ENCODE measurements around the gene MORN1. TPM values are rescaled to one million over a fixed set of nuclear protein-coding genes. Genes with fewer than 3 reads are reported as not detected.

The MORN1 gene
- total RNA-seq, 2 experiments from 2014 or later, result 5.9 to 6.6 TPM

GRCh38 chr1:2318314-2319278, 72.8 kb downstream of the MORN1 start:
- POLR2A ChIA-PET, result interaction anchor here (1.0 kb wide), 1 partner anchor 17 kb away, joined by 3 read pairs; no protein-coding TSS in a partner anchor
- ATAC-seq (no peak), DNase-seq (peak; percentile 25)
- Mint-ChIP-seq H3K27me3 (no peaks in the 10 kb centered on the region), H3K4me1 (ENCODE audit: low read depth) (peaks cover 9% of the 10 kb centered on the region), H3K9me3 (no peaks in the 10 kb centered on the region), H3K36me3 (ENCODE audit: low read depth) (no peaks in the 10 kb centered on the region), H3K27ac (no peak overlapping the region), H3K4me3 (no peak overlapping the region)
- intact Hi-C loops (cut with micrococcal nuclease), result no loop called here
- no peak for TF ChIP-seq CTCF (IDR thresholded peaks at IDR 0.05)
- CTCF ChIA-PET, result interaction anchor here (2.0 kb wide), 1 partner anchor 123 kb away, joined by 8 read pairs; the partner anchor contains the start of gene FAAP20

GRCh38 chr1:2317230-2318065, 73.9 kb downstream of the MORN1 start:
- H3K4me1 Mint-ChIP-seq (ENCODE audit: low read depth), result peaks cover 17% of the 10 kb centered on the region

GRCh38 chr1:2316451-2316961, 74.8 kb downstream of the MORN1 start:
- no peak for ATAC-seq
- no peak overlapping the region for H3K4me3 Mint-ChIP-seq
- no peak for DNase-seq
- TF ChIP-seq CTCF (IDR thresholded peaks at IDR 0.05), result no peak
- H3K9me3 Mint-ChIP-seq, result no peaks in the 10 kb centered on the region
- CTCF ChIA-PET, result interaction anchor here (1.4 to 2.6 kb wide), 3 partner anchors 82 to 121 kb away, joined by 5 to 18 read pairs (median 7); partner anchors contain the start of gene FAAP20
- H3K36me3 Mint-ChIP-seq (ENCODE audit: low read depth), result no peaks in the 10 kb centered on the region
- POLR2A ChIA-PET, result interaction anchor here (0.8 to 2.6 kb wide), 5 partner anchors 15 to 89 kb away, joined by 3 to 10 read pairs (median 5); no protein-coding TSS in a partner anchor
- H3K4me1 Mint-ChIP-seq (ENCODE audit: low read depth), result peaks cover 20% of the 10 kb centered on the region
- intact Hi-C loops (cut with micrococcal nuclease), result no loop called here
- no peak overlapping the region for H3K27ac Mint-ChIP-seq
- no peaks in the 10 kb centered on the region for H3K27me3 Mint-ChIP-seq

More at GRCh38 chr1:2317230-2318065, 73.9 kb downstream of the MORN1 start:
- H3K36me3 Mint-ChIP-seq (ENCODE audit: low read depth), result no peaks in the 10 kb centered on the region
- no peak for TF ChIP-seq CTCF (IDR thresholded peaks at IDR 0.05)
- ChIA-PET POLR2A (interaction anchor here (0.6 to 2.6 kb wide), 4 partner anchors 16 to 124 kb away, joined by 3 to 8 read pairs (median 4); no protein-coding TSS in a partner anchor), CTCF (interaction anchor here (2.0 kb wide), 1 partner anchor 122 kb away, joined by 8 read pairs; the partner anchor contains the start of gene FAAP20)
- intact Hi-C loops (cut with micrococcal nuclease), result no loop called here
- no peaks in the 10 kb centered on the region for H3K9me3 Mint-ChIP-seq
- no peak for DNase-seq
- H3K27ac Mint-ChIP-seq, result no peak overlapping the region
- H3K27me3 Mint-ChIP-seq, result no peaks in the 10 kb centered on the region
- H3K4me3 Mint-ChIP-seq, result no peak overlapping the region
- ATAC-seq, result no peak

- H3K4me1 Mint-ChIP-seq (ENCODE audit: low read depth), result peaks cover 20% of the 10 kb centered on the region
- no peaks in the 10 kb centered on the region for H3K36me3 Mint-ChIP-seq (ENCODE audit: low read depth)
- no peak for TF ChIP-seq CTCF (IDR thresholded peaks at IDR 0.05)
- no peak for ATAC-seq
- H3K27ac Mint-ChIP-seq, result no peak overlapping the region
- intact Hi-C loops (cut with micrococcal nuclease), result no loop called here
- ChIA-PET CTCF (interaction anchor here (0.7 to 2.6 kb wide), 12 partner anchors 15 to 121 kb away, joined by 3 to 18 read pairs (median 6); partner anchors contain the start of gene FAAP20), POLR2A (interaction anchor here (0.9 to 2.6 kb wide), 9 partner anchors 12 to 123 kb away, joined by 3 to 10 read pairs (median 5); partner anchors contain the start of gene FAAP20)
- no peaks in the 10 kb centered on the region for H3K27me3 Mint-ChIP-seq
- no peaks in the 10 kb centered on the region for H3K9me3 Mint-ChIP-seq
- H3K4me3 Mint-ChIP-seq, result peak overlapping the region; percentile 15
- DNase-seq, result no peak
Observed at GRCh38 chr1:2315674-2316450, 75.5 kb downstream of the MORN1 start.

Data from activated CD8-positive, alpha-beta T cell treated with anti-CD3 and anti-CD28 coated beads for 36 hours (primary cell).